WI38 (cell line): ENCODE data around the gene SLFNL1.

Source experiments
- H3K4me3 ChIP-seq: 2 replicates; pipeline ENCODE4 v1.5.1; 2011; ENCODE audit warnings: low read depth, mild to moderate bottlenecking, control low read depth, low read length
- CTCF ChIP-seq: IDR thresholded peaks from 2 replicates; pipeline ENCODE4 v1.5.1; 2012; ENCODE audit warnings: low read depth, mild to moderate bottlenecking, control low read depth, low read length

Gene SLFNL1

GRCh38 chr1:41028034-41028642, 6.6 kb upstream of the SLFNL1 start:
- TF ChIP-seq CTCF, result no peak
- no peak overlapping the region for H3K4me3 ChIP-seq

DNA sequence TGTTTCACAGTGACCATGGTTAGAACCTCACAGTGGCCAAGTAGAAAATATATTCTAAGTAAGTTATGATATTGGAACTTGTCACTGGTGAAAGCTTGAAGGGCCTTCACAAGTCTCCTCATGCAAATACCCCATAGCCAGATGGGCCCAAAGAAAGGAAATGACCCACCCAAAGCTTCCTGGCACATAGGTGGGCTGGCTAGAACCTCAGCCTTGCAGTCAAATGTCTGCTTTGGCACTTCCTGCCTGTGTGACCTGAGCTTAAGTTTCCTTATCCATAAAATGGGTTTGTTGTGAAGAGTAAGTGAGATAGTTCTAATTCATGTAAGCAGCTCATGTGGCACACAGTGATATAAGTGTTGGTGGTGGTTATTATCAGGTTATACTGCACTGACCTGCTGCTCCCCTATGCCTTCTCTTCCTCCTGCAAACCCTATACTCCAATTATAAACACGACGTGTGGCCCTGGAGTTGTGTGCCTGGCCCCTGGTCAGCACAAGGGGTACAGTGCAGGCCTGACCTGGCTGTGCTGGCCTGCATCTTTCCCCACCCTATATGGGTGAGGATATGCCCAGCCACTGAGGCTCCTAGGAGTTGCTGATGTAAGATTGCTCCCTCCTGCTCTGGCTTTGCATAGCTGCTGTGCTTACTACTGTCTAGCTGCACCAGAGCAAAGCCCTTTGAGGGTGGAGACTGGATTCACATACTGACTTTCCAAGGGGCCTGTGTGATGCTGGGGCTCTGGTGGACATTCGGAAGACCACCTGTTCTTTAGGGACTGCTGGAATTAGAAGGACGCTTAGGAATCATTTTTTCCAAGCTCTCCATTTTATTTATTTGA, 4.7 kb upstream of the SLFNL1 start:
- H3K4me3 ChIP-seq, result no peak overlapping the region
- no peak for TF ChIP-seq CTCF

GRCh38 chr1:41024953-41025352, 3.4 kb upstream of the SLFNL1 start:
- TF ChIP-seq CTCF, result no peak
- no peak overlapping the region for H3K4me3 ChIP-seq

- H3K4me3 ChIP-seq, result no peak overlapping the region
- TF ChIP-seq CTCF, result 0 out of 2 replicates have a peak, but pooled peaks have one; percentile 36
These were observed 1.9 kb upstream of the SLFNL1 start for GRCh38 chr1:41023279-41023990.

DNA sequence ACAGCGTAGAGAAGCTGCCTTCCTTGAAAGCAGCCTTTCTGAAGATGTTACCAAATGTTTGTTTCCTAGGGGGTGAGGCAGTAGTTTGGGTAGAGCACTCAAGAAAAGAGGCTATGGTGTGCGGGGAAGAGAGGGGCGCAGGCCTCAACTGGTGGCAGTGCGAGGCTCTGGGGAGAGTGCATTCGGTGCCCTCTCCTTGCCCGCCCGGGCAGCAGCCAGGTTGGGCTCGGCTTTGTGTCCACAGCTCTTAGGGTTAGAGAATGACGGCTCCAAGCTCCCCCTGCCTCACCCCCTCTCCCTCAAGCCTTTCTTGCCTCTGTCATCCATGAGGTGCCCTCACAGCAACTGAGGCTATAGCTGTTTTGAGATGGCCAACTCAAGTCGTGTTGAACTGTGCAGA, 899 bp upstream of the SLFNL1 start:
- H3K4me3 ChIP-seq, result no peak overlapping the region
- TF ChIP-seq CTCF, result no peak

DNA sequence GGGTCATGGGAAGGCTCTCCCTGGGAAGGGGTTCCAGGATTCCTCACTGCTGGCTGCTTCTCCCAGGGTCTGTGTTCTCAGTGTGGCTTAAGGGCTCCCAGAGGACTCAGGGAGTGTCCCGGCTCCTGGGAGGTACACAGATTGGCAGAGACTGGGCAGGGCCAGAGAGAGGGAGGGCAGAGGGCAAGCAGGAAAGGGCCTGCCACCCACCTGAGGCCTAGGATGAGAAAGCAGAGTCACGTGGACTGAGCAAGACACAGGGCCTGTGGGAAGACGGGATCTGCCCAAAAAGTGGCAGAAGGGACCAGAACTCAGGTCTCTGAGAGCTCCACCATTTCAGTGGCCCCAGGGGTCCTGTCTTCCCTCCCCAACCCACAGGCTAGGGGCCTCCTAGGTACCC, 871 bp downstream of the SLFNL1 start:
- H3K4me3 ChIP-seq, result no peak overlapping the region
- no peak for TF ChIP-seq CTCF

- H3K4me3 ChIP-seq, result no peak overlapping the region
- no peak for TF ChIP-seq CTCF
These were observed 1.4 kb downstream of the SLFNL1 start for GRCh38 chr1:41020109-41020576.
